Measurements from ENCODE around the gene FBXO24. TPM values are rescaled to one million over a fixed set of nuclear protein-coding genes. Genes with fewer than 3 reads are reported as not detected.

FBXO24 gene
- total and polyA plus RNA-seq, 9 of the 15 experiments (the other 6 are each of a cell fraction or from before 2014, with no cell fraction given): 0.17 to 0.95 (median 0.50) TPM

DNA sequence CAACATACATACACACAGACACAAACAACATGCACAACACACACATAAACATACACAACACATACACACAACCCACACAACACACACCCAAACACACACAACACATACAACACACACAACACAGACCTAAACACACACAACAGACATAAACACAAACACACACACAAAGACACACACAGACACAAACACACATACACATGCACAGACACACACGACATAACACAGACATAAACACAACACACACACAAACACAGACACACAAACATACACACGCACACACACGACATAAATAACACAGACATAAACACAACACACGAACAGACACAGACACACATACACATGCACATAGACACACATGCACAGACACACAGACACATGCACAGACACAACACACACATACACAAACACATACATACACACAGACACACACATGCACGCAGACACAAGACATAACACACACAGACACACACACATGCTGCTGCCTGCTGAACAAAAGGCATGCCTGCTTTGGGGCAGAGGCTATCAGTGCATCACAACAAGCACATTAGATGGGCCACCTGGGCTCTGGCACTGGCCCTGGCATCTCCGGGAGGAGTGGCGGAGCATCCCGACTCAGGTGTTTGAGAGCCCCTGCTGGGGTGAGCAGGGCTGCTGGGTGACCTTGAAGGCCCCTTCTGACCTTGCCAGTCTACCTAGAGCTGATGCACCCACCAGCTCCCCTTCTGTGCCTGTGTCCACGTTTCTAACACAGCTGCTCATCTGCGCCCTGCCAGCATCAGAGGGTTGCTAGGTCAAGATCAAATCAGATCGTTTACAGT lies 5.5 kb upstream of the FBXO24 start (continued):
- TF ChIP-seq, protein P1, sequence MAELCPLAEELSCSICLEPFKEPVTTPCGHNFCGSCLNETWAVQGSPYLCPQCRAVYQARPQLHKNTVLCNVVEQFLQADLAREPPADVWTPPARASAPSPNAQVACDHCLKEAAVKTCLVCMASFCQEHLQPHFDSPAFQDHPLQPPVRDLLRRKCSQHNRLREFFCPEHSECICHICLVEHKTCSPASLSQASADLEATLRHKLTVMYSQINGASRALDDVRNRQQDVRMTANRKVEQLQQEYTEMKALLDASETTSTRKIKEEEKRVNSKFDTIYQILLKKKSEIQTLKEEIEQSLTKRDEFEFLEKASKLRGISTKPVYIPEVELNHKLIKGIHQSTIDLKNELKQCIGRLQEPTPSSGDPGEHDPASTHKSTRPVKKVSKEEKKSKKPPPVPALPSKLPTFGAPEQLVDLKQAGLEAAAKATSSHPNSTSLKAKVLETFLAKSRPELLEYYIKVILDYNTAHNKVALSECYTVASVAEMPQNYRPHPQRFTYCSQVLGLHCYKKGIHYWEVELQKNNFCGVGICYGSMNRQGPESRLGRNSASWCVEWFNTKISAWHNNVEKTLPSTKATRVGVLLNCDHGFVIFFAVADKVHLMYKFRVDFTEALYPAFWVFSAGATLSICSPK (IDR thresholded peaks at IDR 0.05; ENCODE audit: borderline replicate concordance): peak; percentile 32; the same call in 1 of the 2 replicates
- 0 out of 2 replicates have a peak, but pooled peaks have one; percentile 21 for TF ChIP-seq ESRRA (IDR thresholded peaks at IDR 0.05; ENCODE audit: borderline replicate concordance, low read depth)
- TF ChIP-seq LARP7 (IDR thresholded peaks at IDR 0.05): peak; percentile 90
- TF ChIP-seq ZNF609 (CRISPR knock-in tag; IDR thresholded peaks at IDR 0.05; ENCODE audit: borderline replicate concordance): 0 out of 2 replicates have a peak, but pooled peaks have one; percentile 29
- no peak for TF ChIP-seq ZNF764 (CRISPR knock-in tag; IDR thresholded peaks at IDR 0.05; ENCODE audit: low read depth)
- no peak for TF ChIP-seq ZNF121 (CRISPR knock-in tag; conservative IDR thresholded peaks at IDR 0.05)
- TF ChIP-seq BCLAF1 (IDR thresholded peaks at IDR 0.05; ENCODE audit: borderline replicate concordance in 1 of 2, control insufficient read depth in 1 of 2, low read depth in 2 of 2, low read length in 1 of 2): peak in 1 of 2 experiments; percentile 63; a peak in 1 of 4 replicates
- TF ChIP-seq, protein P2, sequence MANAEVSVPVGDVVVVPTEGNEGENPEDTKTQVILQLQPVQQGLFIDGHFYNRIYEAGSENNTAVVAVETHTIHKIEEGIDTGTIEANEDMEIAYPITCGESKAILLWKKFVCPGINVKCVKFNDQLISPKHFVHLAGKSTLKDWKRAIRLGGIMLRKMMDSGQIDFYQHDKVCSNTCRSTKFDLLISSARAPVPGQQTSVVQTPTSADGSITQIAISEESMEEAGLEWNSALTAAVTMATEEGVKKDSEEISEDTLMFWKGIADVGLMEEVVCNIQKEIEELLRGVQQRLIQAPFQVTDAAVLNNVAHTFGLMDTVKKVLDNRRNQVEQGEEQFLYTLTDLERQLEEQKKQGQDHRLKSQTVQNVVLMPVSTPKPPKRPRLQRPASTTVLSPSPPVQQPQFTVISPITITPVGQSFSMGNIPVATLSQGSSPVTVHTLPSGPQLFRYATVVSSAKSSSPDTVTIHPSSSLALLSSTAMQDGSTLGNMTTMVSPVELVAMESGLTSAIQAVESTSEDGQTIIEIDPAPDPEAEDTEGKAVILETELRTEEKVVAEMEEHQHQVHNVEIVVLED (CRISPR knock-in tag; IDR thresholded peaks at IDR 0.05): no peak
- TF ChIP-seq POLR2A (conservative IDR thresholded peaks at IDR 0.05): peak; percentile 56
- TF ChIP-seq CEBPG (CRISPR knock-in tag; IDR thresholded peaks at IDR 0.05): no peak
- TF ChIP-seq CEBPG (tag; conservative IDR thresholded peaks at IDR 0.05 in 1 of 2, IDR thresholded peaks at IDR 0.05 in 1 of 2): no peak
- TF ChIP-seq RCOR1 (IDR thresholded peaks at IDR 0.05; ENCODE audit: borderline replicate concordance in 1 of 2, low read depth in 2 of 2, low read length in 2 of 2): no peak
- no peak for TF ChIP-seq PHB (CRISPR knock-in tag; IDR thresholded peaks at IDR 0.05)
- 0 out of 2 replicates have a peak, but pooled peaks have one; percentile 12 for TF ChIP-seq MTA2 (IDR thresholded peaks at IDR 0.05; ENCODE audit: low read depth)
